H1 (cell line): ENCODE data around the gene TUBGCP5. TPM values are rescaled to one million over a fixed set of nuclear protein-coding genes. Genes with fewer than 3 reads are reported as not detected.

Source experiments
- BACH1 ChIP-seq: IDR thresholded peaks from 2 replicates; pipeline ENCODE4 v1.6.1; 2012; ENCODE audit warnings: low read length, improper control_type of control experiment
- CBX5 ChIP-seq: fragments of 300-800, 300-1000 bp; sonication (generic); IDR thresholded peaks from 2 replicates; pipeline ENCODE4 v1.7.1; 2016; ENCODE audit warnings: antibody characterized with exemption, low read length, low read depth
- CBX8 ChIP-seq: fragments of 300-800, 300-1000 bp; sonication (generic); IDR thresholded peaks from 2 replicates; pipeline ENCODE4 v1.7.1; 2016; ENCODE audit warnings: low read depth, low read length, borderline replicate concordance
- CEBPB ChIP-seq: IDR thresholded peaks from 2 replicates; pipeline ENCODE4 v1.6.1; 2012; ENCODE audit warnings: low read depth, low read length
- CHD1 ChIP-seq: IDR thresholded peaks from 2 replicates; pipeline ENCODE4 v1.6.1; 2012; ENCODE audit warnings: low read depth, low read length, improper control_type of control experiment
- CREB1 ChIP-seq: IDR thresholded peaks from 2 replicates; pipeline ENCODE4 v1.6.1; 2012; ENCODE audit warnings: inconsistent platforms
- EZH2 ChIP-seq: fragments of 200-600 bp; sonication (generic); IDR thresholded peaks from 2 replicates; pipeline ENCODE4 v1.7.1; 2012; ENCODE audit warnings: low read depth, mild to moderate bottlenecking, moderate library complexity, low read length, inconsistent platforms; ENCODE audit not compliant: severe bottlenecking
- GABPA ChIP-seq: IDR thresholded peaks from 2 replicates; pipeline ENCODE4 v1.6.1; 2011; ENCODE audit warnings: mild to moderate bottlenecking, low read length, moderate library complexity, borderline replicate concordance; ENCODE audit not compliant: insufficient read depth
- GTF2F1 ChIP-seq: IDR thresholded peaks from 2 replicates; pipeline ENCODE4 v1.6.1; 2012; ENCODE audit warnings: low read depth, low read length, improper control_type of control experiment, borderline replicate concordance
- KDM1A ChIP-seq: fragments of 200-600, 300-600 bp; sonication (generic); IDR thresholded peaks from 2 replicates; pipeline ENCODE4 v1.7.1; 2016; ENCODE audit warnings: mild to moderate bottlenecking, low read length, borderline replicate concordance
- KDM4A ChIP-seq: IDR thresholded peaks from one replicate; pipeline ENCODE4 v1.7.1; 2012; ENCODE audit warnings: low read depth, mild to moderate bottlenecking, moderate library complexity, low read length, inconsistent platforms; ENCODE audit not compliant: severe bottlenecking
- MAFK ChIP-seq: IDR thresholded peaks from 2 replicates; pipeline ENCODE4 v1.6.1; 2012; ENCODE audit warnings: low read depth, mild to moderate bottlenecking, improper control_type of control experiment, low read length
- MAX ChIP-seq: IDR thresholded peaks from 2 replicates; pipeline ENCODE4 v1.6.1; 2012; ENCODE audit warnings: inconsistent platforms
- RXRA ChIP-seq: IDR thresholded peaks from 2 replicates; pipeline ENCODE4 v1.6.1; 2011; ENCODE audit warnings: low read depth, mild to moderate bottlenecking, low read length, moderate library complexity; ENCODE audit not compliant: insufficient read depth
- SAP30 ChIP-seq: fragments of 300-600 bp; sonication (generic); IDR thresholded peaks from 2 replicates; pipeline ENCODE4 v1.7.1; 2012; ENCODE audit warnings: low read length, moderate library complexity, mild to moderate bottlenecking, inconsistent platforms; ENCODE audit not compliant: insufficient read depth, insufficient replicate concordance
- SIN3A ChIP-seq, 2 experiments: IDR thresholded peaks in 1 of 2; conservative IDR thresholded peaks in 1 of 2; 2 replicates each; pipeline ENCODE4 v1.6.1; 2011 to 2012; ENCODE audit warnings: low read length in 2 of 2, improper control_type of control experiment in 1 of 2, low read depth in 1 of 2, mild to moderate bottlenecking in 1 of 2
- SIRT6 ChIP-seq: IDR thresholded peaks from one replicate; pipeline ENCODE4 v1.7.1; 2012; ENCODE audit warnings: low read length, inconsistent platforms
- SIX5 ChIP-seq: IDR thresholded peaks from 2 replicates; pipeline ENCODE4 v1.6.1; 2011; ENCODE audit warnings: mild to moderate bottlenecking, low read depth, low read length
- SP2 ChIP-seq: IDR thresholded peaks from 2 replicates; pipeline ENCODE4 v1.6.1; 2012; ENCODE audit warnings: mild to moderate bottlenecking, low read length, inconsistent platforms
- SP4 ChIP-seq: IDR thresholded peaks from 2 replicates; pipeline ENCODE4 v1.6.1; 2012; ENCODE audit warnings: low read length, inconsistent platforms
- SUZ12 ChIP-seq: fragments of 200-600 bp; sonication (generic); IDR thresholded peaks from 2 replicates; pipeline ENCODE4 v1.6.1; 2012; ENCODE audit warnings: mild to moderate bottlenecking, inconsistent platforms, low read length, moderate library complexity, mixed read lengths
- TCF12 ChIP-seq: IDR thresholded peaks from 2 replicates; pipeline ENCODE4 v1.6.1; 2011; ENCODE audit warnings: low read depth, mild to moderate bottlenecking, low read length
- USF2 ChIP-seq: IDR thresholded peaks from 2 replicates; pipeline ENCODE4 v1.6.1; 2011; ENCODE audit warnings: low read length, improper control_type of control experiment
- ZNF274 ChIP-seq: IDR thresholded peaks from 2 replicates; pipeline ENCODE4 v1.7.0; 2012; ENCODE audit warnings: low read length, borderline replicate concordance; ENCODE audit errors: extremely low read depth
- polyA plus RNA-seq, 7 experiments: library from polyadenylated mRNA; depleted of rRNA in 3 of 7; stranded (reverse) in 5 of 7; unstranded in 2 of 7; fragments of >200 nt in 5 of 7; fragments of 200-250 nt in 2 of 7; gene quantifications; 1 replicate in 5 of 7; 2 replicates in 1 of 7; 4 replicates in 1 of 7; pipeline versions ENCODE4 v1.2.1 to v1.2.3, GENCODE V29; 2011 to 2013; ENCODE audit warnings: missing spikeins in 2 of 7, mixed read lengths in 2 of 7
- total RNA-seq: library from RNA; stranded (reverse); fragmentation: NEBNext Ultra II Directional; extraction: Animal tissue kit (Norgen Biotek cat#: 25700); gene quantifications from 2 replicates; pipeline ENCODE4 v1.2.1, GENCODE V29; 2021

Gene TUBGCP5
- total and polyA plus RNA-seq, 2 of the 8 experiments (the other 6 are each of a cell fraction or from before 2014, with no cell fraction given), result 6.3 to 12.5 TPM

- TF ChIP-seq TCF12 (no peak), SP4 (no peak), SIN3A (conservative IDR thresholded peaks at IDR 0.05 in 1 of 2, IDR thresholded peaks at IDR 0.05 in 1 of 2; ENCODE audit: low read depth in 1 of 2, low read length in 2 of 2) (peak; percentile 56 to 64; a peak in 1 of 4 replicates), ZNF274 (no peak), KDM1A (no peak), CEBPB (no peak), KDM4A (peak; percentile 97), SIX5 (no peak), EZH2 (no peak), GTF2F1 (no peak), CHD1 (no peak), SP2 (no peak), CREB1 (peak; percentile 27; the same call in 1 of the 2 replicates), BACH1 (peak; percentile 59), GABPA (no peak), MAFK (no peak), RXRA (no peak), MAX (0 out of 2 replicates have a peak, but pooled peaks have one; percentile 22), USF2 (no peak), CBX5 (no peak), SAP30 (no peak), CBX8 (no peak), SUZ12 (no peak), SIRT6 (no peak)
These were observed at the start of gene TUBGCP5 (continued) for GRCh38 chr15:23039143-23039916.
